Glutamatergic neuron (in vitro differentiated cells): ENCODE results near the gene BCL2L11. TPM values are rescaled to one million over a fixed set of nuclear protein-coding genes. Genes with fewer than 3 reads are reported as not detected.

Source experiments
- DNase-seq: peaks from one replicate; pipeline ENCODE4 v3.0.0; 2022
- H3K27ac Mint-ChIP-seq: one replicate; pipeline ENCODE4 v1.8.0; 2020; ENCODE audit warnings: mild to moderate bottlenecking, mixed read lengths, inconsistent platforms; ENCODE audit not compliant: unreplicated experiment
- H3K27me3 Mint-ChIP-seq: one replicate; pipeline ENCODE4 v1.8.0; 2020; ENCODE audit warnings: mild to moderate bottlenecking, moderate library complexity, mixed read lengths, inconsistent platforms; ENCODE audit not compliant: unreplicated experiment
- H3K36me3 Mint-ChIP-seq: one replicate; pipeline ENCODE4 v1.8.0; 2020; ENCODE audit warnings: mild to moderate bottlenecking, mixed read lengths, inconsistent platforms; ENCODE audit not compliant: unreplicated experiment
- H3K4me1 Mint-ChIP-seq: one replicate; pipeline ENCODE4 v1.8.0; 2020; ENCODE audit warnings: mild to moderate bottlenecking, low read depth, mixed read lengths, inconsistent platforms; ENCODE audit not compliant: unreplicated experiment
- H3K4me3 Mint-ChIP-seq: one replicate; pipeline ENCODE4 v1.8.0; 2020; ENCODE audit warnings: mild to moderate bottlenecking, mixed read lengths, inconsistent platforms; ENCODE audit not compliant: unreplicated experiment
- H3K9me3 Mint-ChIP-seq: one replicate; pipeline ENCODE4 v1.8.0; 2020; ENCODE audit warnings: mild to moderate bottlenecking, moderate library complexity, mixed read lengths, inconsistent platforms; ENCODE audit not compliant: unreplicated experiment
- CTCF ChIP-seq: fragments of 200-600 bp; sonication (generic); IDR thresholded peaks from one replicate; pipeline ENCODE4 v1.5.0; 2021; ENCODE audit not compliant: partially characterized antibody, unreplicated experiment
- total RNA-seq: library from RNA; stranded (reverse); fragmentation: NEBNext Ultra II Directional; extraction: Animal tissue kit (Norgen Biotek cat#: 25700); gene quantifications from one replicate; pipeline ENCODE4 v1.2.1, GENCODE V29; 2021; ENCODE audit not compliant: unreplicated experiment

BCL2L11 gene
- total RNA-seq, 1 donor from 2014 or later: 20.0 TPM

- Mint-ChIP-seq H3K4me3 (no peak overlapping the region), H3K36me3 (no peaks in the 10 kb centered on the region), H3K27me3 (peaks cover 7% of the 10 kb centered on the region), H3K4me1 (no peaks in the 10 kb centered on the region), H3K9me3 (peaks cover 5% of the 10 kb centered on the region), H3K27ac (no peak overlapping the region)
- TF ChIP-seq CTCF: no peak
- no peak for DNase-seq
Observed at GRCh38 chr2:111176388-111176787, 55.7 kb downstream of the BCL2L11 start.

- Mint-ChIP-seq H3K27me3 (peaks cover 7% of the 10 kb centered on the region), H3K9me3 (peaks cover 5% of the 10 kb centered on the region)
Observed at GRCh38 chr2:111176867-111177266, 56.2 kb downstream of the BCL2L11 start.

GRCh38 chr2:111178296-111178695 lies 57.6 kb downstream of the BCL2L11 start:
- Mint-ChIP-seq H3K27me3 (peaks cover 4% of the 10 kb centered on the region), H3K27ac (no peak overlapping the region), H3K9me3 (peaks cover 5% of the 10 kb centered on the region), H3K4me3 (no peak overlapping the region), H3K4me1 (no peaks in the 10 kb centered on the region), H3K36me3 (no peaks in the 10 kb centered on the region)
- no peak for TF ChIP-seq CTCF
- DNase-seq: no peak

More at GRCh38 chr2:111176867-111177266, 56.2 kb downstream of the BCL2L11 start:
- Mint-ChIP-seq H3K27ac (no peak overlapping the region), H3K4me1 (no peaks in the 10 kb centered on the region), H3K36me3 (no peaks in the 10 kb centered on the region), H3K4me3 (no peak overlapping the region)
- no peak for DNase-seq
- TF ChIP-seq CTCF: no peak

GRCh38 chr2:111178730-111179405 lies 58.2 kb downstream of the BCL2L11 start:
- Mint-ChIP-seq H3K4me3 (no peak overlapping the region), H3K36me3 (no peaks in the 10 kb centered on the region), H3K4me1 (no peaks in the 10 kb centered on the region), H3K27me3 (peaks cover 4% of the 10 kb centered on the region), H3K27ac (no peak overlapping the region), H3K9me3 (peaks cover 5% of the 10 kb centered on the region)
- DNase-seq: no peak
- TF ChIP-seq CTCF: no peak

GRCh38 chr2:111182121-111182520 lies 61.4 kb downstream of the BCL2L11 start:
- TF ChIP-seq CTCF: no peak
- H3K27me3 Mint-ChIP-seq: peaks cover 5% of the 10 kb centered on the region
- no peak overlapping the region for H3K4me3 Mint-ChIP-seq
- no peaks in the 10 kb centered on the region for H3K9me3 Mint-ChIP-seq
- no peaks in the 10 kb centered on the region for H3K36me3 Mint-ChIP-seq
- H3K27ac Mint-ChIP-seq: no peak overlapping the region
- H3K4me1 Mint-ChIP-seq: no peaks in the 10 kb centered on the region
- no peak for DNase-seq
